Thyroid gland (tissue), 4 donors: ENCODE data around the gene TRAK1.
A peak's percentile ranks its signal among the peaks of the same experiment; 100 is the strongest.

Experiments
- CTCF ChIP-seq, 6 experiments: fragments of 200-600 bp in 3 of 6; fragments of 450-650 bp in 3 of 6; sonication (generic) in 3 of 6; IDR thresholded peaks; one replicate each; pipeline ENCODE4 v1.5.1; 2016 to 2019; ENCODE audit warnings: antibody characterized with exemption in 6 of 6, mild to moderate bottlenecking in 2 of 6, inconsistent platforms in 1 of 6, moderate library complexity in 1 of 6
- POLR2A ChIP-seq, 2 donors: fragments of 450-650 bp; IDR thresholded peaks; one replicate each; pipeline ENCODE4 v1.6.1; 2017; ENCODE audit warnings: antibody characterized with exemption in 2 of 2, mild to moderate bottlenecking in 2 of 2, moderate library complexity in 1 of 2

- TF ChIP-seq CTCF (IDR thresholded peaks at IDR 0.05): peak in 2 of 6 experiments; percentile 5 to 17
- TF ChIP-seq POLR2A (IDR thresholded peaks at IDR 0.05): peak in 1 of 2 donors; percentile 41
Observed at GRCh38 chr3:42090973-42091731, at the start of gene TRAK1.
